B cell (primary cell): Measurements from ENCODE around the gene CAMSAP2.

Source experiments
- EZH2 ChIP-seq: IDR thresholded peaks from 2 replicates; pipeline ENCODE4 v1.6.1; 2012; ENCODE audit warnings: borderline replicate concordance, low read depth, mild to moderate bottlenecking, moderate library complexity, low read length; ENCODE audit not compliant: insufficient read depth, poor library complexity, severe bottlenecking
- TF ChIP-seq, protein P1 (sequence below): fragments of 200-600 bp; IDR thresholded peaks from one replicate; pipeline ENCODE4 v1.8.0; 2022; ENCODE audit warnings: antibody characterized with exemption, mild to moderate bottlenecking

DNA sequence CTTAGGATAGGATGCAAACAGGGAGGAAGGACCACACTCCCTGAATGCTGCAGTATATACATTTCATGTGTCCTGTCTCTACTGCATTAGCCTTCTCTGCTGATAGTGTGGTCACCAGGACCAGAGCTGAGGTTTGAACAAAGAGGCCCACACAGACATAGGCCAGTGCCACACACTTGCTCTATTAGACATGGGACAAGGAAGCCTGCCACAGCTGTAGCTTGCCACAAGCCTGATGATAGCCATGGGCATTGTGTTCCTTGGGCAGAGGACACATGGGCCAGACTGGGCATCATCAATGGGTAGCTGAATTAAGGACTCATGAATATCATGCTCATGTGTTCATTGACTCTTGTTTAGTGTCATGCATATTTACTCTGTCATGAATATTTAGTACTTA, 10.4 kb downstream of the CAMSAP2 start:
- TF ChIP-seq, protein P1, sequence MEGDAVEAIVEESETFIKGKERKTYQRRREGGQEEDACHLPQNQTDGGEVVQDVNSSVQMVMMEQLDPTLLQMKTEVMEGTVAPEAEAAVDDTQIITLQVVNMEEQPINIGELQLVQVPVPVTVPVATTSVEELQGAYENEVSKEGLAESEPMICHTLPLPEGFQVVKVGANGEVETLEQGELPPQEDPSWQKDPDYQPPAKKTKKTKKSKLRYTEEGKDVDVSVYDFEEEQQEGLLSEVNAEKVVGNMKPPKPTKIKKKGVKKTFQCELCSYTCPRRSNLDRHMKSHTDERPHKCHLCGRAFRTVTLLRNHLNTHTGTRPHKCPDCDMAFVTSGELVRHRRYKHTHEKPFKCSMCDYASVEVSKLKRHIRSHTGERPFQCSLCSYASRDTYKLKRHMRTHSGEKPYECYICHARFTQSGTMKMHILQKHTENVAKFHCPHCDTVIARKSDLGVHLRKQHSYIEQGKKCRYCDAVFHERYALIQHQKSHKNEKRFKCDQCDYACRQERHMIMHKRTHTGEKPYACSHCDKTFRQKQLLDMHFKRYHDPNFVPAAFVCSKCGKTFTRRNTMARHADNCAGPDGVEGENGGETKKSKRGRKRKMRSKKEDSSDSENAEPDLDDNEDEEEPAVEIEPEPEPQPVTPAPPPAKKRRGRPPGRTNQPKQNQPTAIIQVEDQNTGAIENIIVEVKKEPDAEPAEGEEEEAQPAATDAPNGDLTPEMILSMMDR: no peak
- no peak for TF ChIP-seq EZH2
